ENCODE results near the gene EGFL6. TPM values are rescaled to one million over a fixed set of nuclear protein-coding genes. Genes with fewer than 3 reads are reported as not detected.

The EGFL6 gene
- total and polyA plus RNA-seq, 2 donors = 8.7 to 28.9 TPM

GRCh38 chrX:13565511-13565910 lies 3.9 kb upstream of the EGFL6 start:
- 62% methylated on average over 2 of the region's 2 CpGs for WGBS

GRCh38 chrX:13570261-13570605 lies 832 bp downstream of the EGFL6 start:
- Histone ChIP-seq H3K4me3 (ENCODE audit: low read depth, low read length) (no peak overlapping the region), H3K27ac (ENCODE audit: low read depth) (no peak overlapping the region), H3K36me3 (ENCODE audit: insufficient read depth) (no peaks in the 10 kb centered on the region), H3K4me1 (ENCODE audit: insufficient read depth) (no peaks in the 10 kb centered on the region)
- no peak for DNase-seq (ENCODE audit: extremely low spot score)
- WGBS = 9% methylated on average over 9 of the region's 9 CpGs

More at GRCh38 chrX:13565511-13565910, 3.9 kb upstream of the EGFL6 start:
- no peak overlapping the region for H3K4me3 ChIP-seq (ENCODE audit: low read depth, low read length)
- no peaks in the 10 kb centered on the region for H3K36me3 ChIP-seq (ENCODE audit: insufficient read depth)
- H3K4me1 ChIP-seq (ENCODE audit: insufficient read depth) = no peaks in the 10 kb centered on the region
- no peak overlapping the region for H3K27ac ChIP-seq (ENCODE audit: low read depth)
- DNase-seq (ENCODE audit: extremely low spot score) = no peak

GRCh38 chrX:13571136-13571535 lies 1.7 kb downstream of the EGFL6 start:
- H3K36me3 ChIP-seq (ENCODE audit: insufficient read depth) = no peaks in the 10 kb centered on the region
- H3K27ac ChIP-seq (ENCODE audit: low read depth) = no peak overlapping the region
- no peak for DNase-seq (ENCODE audit: extremely low spot score)
- 28% methylated on average over 5 of the region's 5 CpGs for WGBS
- H3K4me1 ChIP-seq (ENCODE audit: insufficient read depth) = no peaks in the 10 kb centered on the region
- no peak overlapping the region for H3K4me3 ChIP-seq (ENCODE audit: low read depth, low read length)

GRCh38 chrX:13574600-13574999 lies 5.2 kb downstream of the EGFL6 start:
- H3K4me3 ChIP-seq (ENCODE audit: low read depth, low read length) = no peak overlapping the region
- 83% methylated on average over 1 of the region's 1 CpG for WGBS
- no peak overlapping the region for H3K27ac ChIP-seq (ENCODE audit: low read depth)
- H3K4me1 ChIP-seq (ENCODE audit: insufficient read depth) = no peaks in the 10 kb centered on the region
- no peaks in the 10 kb centered on the region for H3K36me3 ChIP-seq (ENCODE audit: insufficient read depth)
- DNase-seq (ENCODE audit: extremely low spot score) = no peak

- Histone ChIP-seq H3K4me1 (ENCODE audit: insufficient read depth) (no peaks in the 10 kb centered on the region), H3K4me3 (ENCODE audit: low read depth, low read length) (no peak overlapping the region), H3K27ac (ENCODE audit: low read depth) (no peak overlapping the region), H3K36me3 (ENCODE audit: insufficient read depth) (no peaks in the 10 kb centered on the region)
- WGBS = 94% methylated on average over 4 of the region's 4 CpGs
- no peak for DNase-seq (ENCODE audit: extremely low spot score)
Observed at GRCh38 chrX:13579661-13580060, 10.3 kb downstream of the EGFL6 start.

- no peaks in the 10 kb centered on the region for H3K36me3 ChIP-seq (ENCODE audit: insufficient read depth)
- WGBS = 49% methylated on average over 4 of the region's 4 CpGs
- no peak overlapping the region for H3K27ac ChIP-seq (ENCODE audit: low read depth)
- no peak for DNase-seq (ENCODE audit: extremely low spot score)
- H3K4me1 ChIP-seq (ENCODE audit: insufficient read depth) = no peaks in the 10 kb centered on the region
- H3K4me3 ChIP-seq (ENCODE audit: low read depth, low read length) = no peak overlapping the region
Observed at GRCh38 chrX:13581554-13581953, 12.2 kb downstream of the EGFL6 start.

GRCh38 chrX:13587786-13588477 lies 18.5 kb downstream of the EGFL6 start:
- Histone ChIP-seq H3K27ac (ENCODE audit: low read depth) (no peak overlapping the region), H3K4me1 (ENCODE audit: insufficient read depth) (no peaks in the 10 kb centered on the region), H3K36me3 (ENCODE audit: insufficient read depth) (no peaks in the 10 kb centered on the region), H3K4me3 (ENCODE audit: low read depth, low read length) (no peak overlapping the region)
- no peak for DNase-seq (ENCODE audit: extremely low spot score)
- 57% methylated on average over 3 of the region's 3 CpGs for WGBS

GRCh38 chrX:13590207-13590606 lies 20.8 kb downstream of the EGFL6 start:
- no peaks in the 10 kb centered on the region for H3K4me1 ChIP-seq (ENCODE audit: insufficient read depth)
- H3K4me3 ChIP-seq (ENCODE audit: low read depth, low read length) = no peak overlapping the region
- 74% methylated on average over 2 of the region's 2 CpGs for WGBS
- H3K36me3 ChIP-seq (ENCODE audit: insufficient read depth) = no peaks in the 10 kb centered on the region
- DNase-seq (ENCODE audit: extremely low spot score) = no peak
- no peak overlapping the region for H3K27ac ChIP-seq (ENCODE audit: low read depth)

GRCh38 chrX:13590914-13591313 lies 21.5 kb downstream of the EGFL6 start:
- 86% methylated on average over 5 of the region's 5 CpGs for WGBS
- no peaks in the 10 kb centered on the region for H3K36me3 ChIP-seq (ENCODE audit: insufficient read depth)
- H3K27ac ChIP-seq (ENCODE audit: low read depth) = no peak overlapping the region
- no peak for DNase-seq (ENCODE audit: extremely low spot score)
- H3K4me3 ChIP-seq (ENCODE audit: low read depth, low read length) = no peak overlapping the region
- H3K4me1 ChIP-seq (ENCODE audit: insufficient read depth) = no peaks in the 10 kb centered on the region

- no peaks in the 10 kb centered on the region for H3K36me3 ChIP-seq (ENCODE audit: insufficient read depth)
- WGBS = 52% methylated on average over 4 of the region's 4 CpGs
- H3K4me1 ChIP-seq (ENCODE audit: insufficient read depth) = no peaks in the 10 kb centered on the region
- no peak for DNase-seq (ENCODE audit: extremely low spot score)
- no peak overlapping the region for H3K4me3 ChIP-seq (ENCODE audit: low read depth, low read length)
- no peak overlapping the region for H3K27ac ChIP-seq (ENCODE audit: low read depth)
Observed at GRCh38 chrX:13597874-13598273, 28.5 kb downstream of the EGFL6 start.

GRCh38 chrX:13598877-13599276 lies 29.5 kb downstream of the EGFL6 start:
- no peak for DNase-seq (ENCODE audit: extremely low spot score)
- Histone ChIP-seq H3K4me3 (ENCODE audit: low read depth, low read length) (no peak overlapping the region), H3K27ac (ENCODE audit: low read depth) (no peak overlapping the region), H3K36me3 (ENCODE audit: insufficient read depth) (no peaks in the 10 kb centered on the region), H3K4me1 (ENCODE audit: insufficient read depth) (no peaks in the 10 kb centered on the region)
- whole genome bisulfite sequencing = 84% methylated on average over 3 of the region's 3 CpGs

GRCh38 chrX:13599491-13599890 lies 30.1 kb downstream of the EGFL6 start:
- no peak for DNase-seq (ENCODE audit: extremely low spot score)
- Histone ChIP-seq H3K4me3 (ENCODE audit: low read depth, low read length) (no peak overlapping the region), H3K27ac (ENCODE audit: low read depth) (no peak overlapping the region), H3K36me3 (ENCODE audit: insufficient read depth) (no peaks in the 10 kb centered on the region), H3K4me1 (ENCODE audit: insufficient read depth) (no peaks in the 10 kb centered on the region)
- WGBS = 96% methylated on average over 1 of the region's 1 CpG

GRCh38 chrX:13605611-13606010 lies 36.2 kb downstream of the EGFL6 start:
- WGBS = 96% methylated on average over 1 of the region's 1 CpG
- Histone ChIP-seq H3K27ac (ENCODE audit: low read depth) (no peak overlapping the region), H3K4me1 (ENCODE audit: insufficient read depth) (no peaks in the 10 kb centered on the region), H3K36me3 (ENCODE audit: insufficient read depth) (no peaks in the 10 kb centered on the region), H3K4me3 (ENCODE audit: low read depth, low read length) (no peak overlapping the region)
- no peak for DNase-seq (ENCODE audit: extremely low spot score)

GRCh38 chrX:13607331-13607995 lies 38.1 kb downstream of the EGFL6 start:
- WGBS = 76% methylated on average over 6 of the region's 6 CpGs
- H3K27ac ChIP-seq (ENCODE audit: low read depth) = no peak overlapping the region
- DNase-seq (ENCODE audit: extremely low spot score) = no peak
- no peak overlapping the region for H3K4me3 ChIP-seq (ENCODE audit: low read depth, low read length)
- no peaks in the 10 kb centered on the region for H3K4me1 ChIP-seq (ENCODE audit: insufficient read depth)
- no peaks in the 10 kb centered on the region for H3K36me3 ChIP-seq (ENCODE audit: insufficient read depth)
